Loucy (cell line): Measurements from ENCODE around the gene DNAI1.

Source experiments
- H2AFZ ChIP-seq: fragments of 200-600 bp; sonication (generic); 2 replicates; pipeline ENCODE4 v1.6.0; 2016; ENCODE audit warnings: antibody characterized with exemption, mild to moderate bottlenecking, low read length, moderate library complexity
- H3F3A ChIP-seq: fragments of 200-600 bp; 2 replicates; pipeline ENCODE4 v1.6.0; 2016; ENCODE audit warnings: antibody characterized with exemption, low read depth, mild to moderate bottlenecking
- H3K27me3 ChIP-seq: fragments of 200-600 bp; sonication (generic); 2 replicates; pipeline ENCODE4 v1.6.1; 2014; ENCODE audit warnings: low read length, mild to moderate bottlenecking; ENCODE audit not compliant: insufficient read depth, poor library complexity, severe bottlenecking
- H3K36me3 ChIP-seq: fragments of 200-600 bp; sonication (generic); 2 replicates; pipeline ENCODE4 v1.6.1; 2016; ENCODE audit warnings: low read length; ENCODE audit not compliant: insufficient read depth
- H3K4me1 ChIP-seq: fragments of 200-600 bp; sonication (generic); 2 replicates; pipeline ENCODE4 v1.5.1; 2014; ENCODE audit warnings: low read length, mild to moderate bottlenecking; ENCODE audit not compliant: insufficient read depth, poor library complexity, severe bottlenecking
- H3K4me2 ChIP-seq: fragments of 200-600 bp; sonication (generic); 2 replicates; pipeline ENCODE4 v1.6.0; 2014; ENCODE audit warnings: antibody characterized with exemption, low read length, low read depth, mild to moderate bottlenecking; ENCODE audit not compliant: poor library complexity, severe bottlenecking
- H3K4me3 ChIP-seq: fragments of 200-600 bp; sonication (generic); 2 replicates; pipeline ENCODE4 v1.5.1; 2014; ENCODE audit warnings: low read length, mild to moderate bottlenecking, mixed read lengths; ENCODE audit not compliant: poor library complexity, severe bottlenecking
- H3K79me2 ChIP-seq: fragments of 200-600 bp; sonication (generic); 2 replicates; pipeline ENCODE4 v1.6.1; 2014; ENCODE audit warnings: low read length; ENCODE audit not compliant: insufficient read depth
- H3K9ac ChIP-seq: fragments of 200-600 bp; sonication (generic); 2 replicates; pipeline ENCODE4 v1.6.0; 2014; ENCODE audit warnings: mild to moderate bottlenecking, low read depth, low read length, moderate library complexity; ENCODE audit not compliant: poor library complexity, severe bottlenecking
- H3K9me2 ChIP-seq: fragments of 200-600 bp; sonication (generic); replicated peaks from 2 replicates; pipeline ENCODE4 v1.6.1; 2016; ENCODE audit warnings: low read depth, low read length, mixed read lengths
- H3K9me3 ChIP-seq: fragments of 200-600 bp; sonication (generic); 2 replicates; pipeline ENCODE4 v1.6.1; 2014; ENCODE audit warnings: mild to moderate bottlenecking, antibody characterized with exemption, low read length, low read depth; ENCODE audit not compliant: insufficient read depth
- H4K20me1 ChIP-seq: fragments of 200-600 bp; sonication (generic); 2 replicates; pipeline ENCODE4 v1.6.0; 2014; ENCODE audit warnings: antibody characterized with exemption, low read length, mild to moderate bottlenecking; ENCODE audit not compliant: insufficient read depth, poor library complexity, severe bottlenecking
- CTCF ChIP-seq: fragments of 200-600 bp; sonication (generic); conservative IDR thresholded peaks from 2 replicates; pipeline ENCODE4 v1.5.1; 2014; ENCODE audit warnings: mild to moderate bottlenecking, antibody characterized with exemption, low read length
- EZH2phosphoT487 ChIP-seq: fragments of 200-600 bp; IDR thresholded peaks from 2 replicates; pipeline ENCODE4 v1.6.1; 2018; ENCODE audit warnings: antibody characterized with exemption, mild to moderate bottlenecking, moderate library complexity, borderline replicate concordance

Gene DNAI1

GRCh38 chr9:34426347-34427074, 32.1 kb upstream of the DNAI1 start:
- TF ChIP-seq EZH2phosphoT487, result no peak
- no peak for TF ChIP-seq CTCF
- no peaks in the 10 kb centered on the region for H3K9me2 ChIP-seq
- H3K79me2 ChIP-seq, result no peaks in the 10 kb centered on the region
- H3K4me3 ChIP-seq, result no peak overlapping the region
- no peaks in the 10 kb centered on the region for H3K27me3 ChIP-seq
- H3K4me2 ChIP-seq, result no peak overlapping the region
- no peak overlapping the region for H3K9ac ChIP-seq
- no peaks in the 10 kb centered on the region for H3F3A ChIP-seq
- H4K20me1 ChIP-seq, result no peaks in the 10 kb centered on the region
- no peaks in the 10 kb centered on the region for H3K4me1 ChIP-seq
- no peak overlapping the region for H2AFZ ChIP-seq
- H3K9me3 ChIP-seq, result no peaks in the 10 kb centered on the region
- H3K36me3 ChIP-seq, result no peaks in the 10 kb centered on the region

DNA sequence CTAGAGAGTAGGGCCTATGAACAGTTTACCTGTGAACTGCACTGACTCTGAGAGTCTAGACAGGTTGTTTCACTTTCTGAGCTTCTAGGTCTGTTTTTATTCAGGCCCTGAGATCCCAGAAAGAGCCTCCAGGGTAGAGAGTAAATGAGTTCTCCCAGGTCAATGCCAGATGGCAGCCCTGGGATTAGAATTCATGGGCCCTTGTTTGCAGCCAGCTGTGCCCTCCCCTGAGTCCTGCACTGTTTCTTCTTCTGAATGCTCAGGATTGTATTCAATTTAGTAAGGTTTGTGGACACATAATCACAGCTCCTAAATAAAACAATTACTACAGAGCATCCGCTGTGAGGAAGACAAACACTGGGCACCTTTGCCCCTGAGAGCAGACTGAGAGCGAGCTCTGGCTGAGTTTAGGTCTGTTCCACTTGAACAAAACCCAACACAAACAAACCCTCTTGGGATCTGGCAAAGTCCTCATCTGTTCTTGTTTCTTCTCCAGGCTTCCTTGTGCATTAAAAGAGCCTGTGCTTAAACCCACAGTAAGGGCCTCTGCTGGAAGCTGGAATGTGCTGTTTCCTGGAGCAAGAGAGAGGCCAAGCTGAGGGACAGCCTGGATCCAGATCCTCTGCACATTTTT, 30.2 kb upstream of the DNAI1 start:
- no peaks in the 10 kb centered on the region for H3K4me1 ChIP-seq
- no peaks in the 10 kb centered on the region for H3F3A ChIP-seq
- H3K4me2 ChIP-seq, result no peak overlapping the region
- no peak overlapping the region for H3K4me3 ChIP-seq
- no peak for TF ChIP-seq CTCF
- no peak for TF ChIP-seq EZH2phosphoT487
- H4K20me1 ChIP-seq, result no peaks in the 10 kb centered on the region
- no peaks in the 10 kb centered on the region for H3K36me3 ChIP-seq
- H2AFZ ChIP-seq, result no peak overlapping the region
- H3K79me2 ChIP-seq, result no peaks in the 10 kb centered on the region
- no peak overlapping the region for H3K9ac ChIP-seq
- H3K27me3 ChIP-seq, result no peaks in the 10 kb centered on the region
- no peaks in the 10 kb centered on the region for H3K9me3 ChIP-seq
- no peaks in the 10 kb centered on the region for H3K9me2 ChIP-seq

DNA sequence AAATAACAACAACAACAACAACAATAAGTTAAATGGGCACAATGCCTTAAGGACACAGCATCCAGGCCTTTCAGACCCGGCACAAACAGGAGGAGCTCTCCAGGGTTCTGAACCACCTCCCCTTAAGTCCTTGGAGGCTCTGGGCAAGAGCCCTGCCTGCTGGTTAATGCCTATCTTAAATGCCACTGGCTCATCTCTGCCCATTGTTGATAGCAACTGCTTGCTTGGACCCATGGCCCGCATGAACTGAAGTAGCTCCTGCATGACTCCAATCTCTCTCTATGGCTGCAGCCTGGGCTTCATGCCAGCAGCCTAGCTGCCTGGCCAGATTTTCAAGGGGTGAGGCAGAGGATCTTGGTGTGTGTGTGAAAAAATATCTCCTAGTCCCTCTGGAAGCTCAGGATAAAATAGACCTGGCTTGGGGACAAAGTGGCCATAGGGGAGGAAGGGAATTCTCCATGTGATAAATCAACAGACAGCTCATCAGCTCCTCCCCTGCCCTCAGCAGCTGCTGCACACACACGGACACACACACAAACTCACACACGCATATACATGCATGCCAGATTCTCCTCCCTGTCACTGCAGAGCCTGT, 27.7 kb upstream of the DNAI1 start:
- H3K4me2 ChIP-seq, result no peak overlapping the region

More for the DNA sequence above, 27.7 kb upstream of the DNAI1 start:
- Histone ChIP-seq H3K4me3 (no peak overlapping the region), H4K20me1 (no peaks in the 10 kb centered on the region), H2AFZ (no peak overlapping the region), H3K36me3 (no peaks in the 10 kb centered on the region), H3K79me2 (no peaks in the 10 kb centered on the region), H3K9me3 (no peaks in the 10 kb centered on the region), H3F3A (no peaks in the 10 kb centered on the region), H3K9ac (no peak overlapping the region), H3K4me1 (no peaks in the 10 kb centered on the region), H3K27me3 (no peaks in the 10 kb centered on the region), H3K9me2 (no peaks in the 10 kb centered on the region)
- TF ChIP-seq EZH2phosphoT487 (no peak), CTCF (no peak)
